Activated CD8-positive, alpha-beta memory T cell treated with anti-CD3 and anti-CD28 coated beads, Interleukin-2, amount 50 U/mL, for 1 hour (primary cell): ENCODE results near the gene WNT16.
"Not testable (repeated sequence)": the region's sequence is repeated elsewhere in the genome, so short reads cannot be mapped to it uniquely, and the experiment has no call there.

Experiments used
- DNase-seq: peaks from one replicate; pipeline ENCODE4 v3.0.0-alpha.2; 2020; ENCODE audit errors: extremely low read depth

The WNT16 gene

GRCh38 chr7:121328508-121329190 lies at the start of gene WNT16:
Gene WNT16, plus strand, starts transcription at chr7:121329000. Its CDS starts 293 bp downstream, at chr7:121329293.
- DNase-seq = no peak

GRCh38 chr7:121279060-121279620 lies 49.7 kb upstream of the WNT16 start:
- no peak for DNase-seq

- no peak for DNase-seq
These were observed 49.0 kb upstream of the WNT16 start for GRCh38 chr7:121279822-121280221.

DNA sequence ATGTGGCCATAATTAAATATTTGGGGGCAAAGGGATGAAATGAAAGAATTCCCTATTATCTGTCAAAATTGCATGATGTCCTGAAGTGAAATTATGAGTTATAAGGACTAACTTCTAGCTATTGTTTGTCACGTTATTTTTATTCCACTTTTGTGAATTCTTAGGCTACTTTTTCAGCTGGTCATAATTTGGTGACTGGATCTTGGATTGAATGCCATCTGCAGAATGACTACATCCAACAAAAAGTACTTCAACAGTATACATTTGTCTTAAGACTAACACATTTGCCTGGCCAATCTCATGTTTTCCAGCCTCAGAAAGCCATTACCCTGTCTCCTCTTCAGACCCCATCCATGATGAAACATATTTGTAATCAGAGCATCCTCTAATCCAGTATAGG lies 48.1 kb upstream of the WNT16 start:
- no peak for DNase-seq

- no peak for DNase-seq
These were observed 46.7 kb upstream of the WNT16 start for GRCh38 chr7:121282129-121282528.

DNA sequence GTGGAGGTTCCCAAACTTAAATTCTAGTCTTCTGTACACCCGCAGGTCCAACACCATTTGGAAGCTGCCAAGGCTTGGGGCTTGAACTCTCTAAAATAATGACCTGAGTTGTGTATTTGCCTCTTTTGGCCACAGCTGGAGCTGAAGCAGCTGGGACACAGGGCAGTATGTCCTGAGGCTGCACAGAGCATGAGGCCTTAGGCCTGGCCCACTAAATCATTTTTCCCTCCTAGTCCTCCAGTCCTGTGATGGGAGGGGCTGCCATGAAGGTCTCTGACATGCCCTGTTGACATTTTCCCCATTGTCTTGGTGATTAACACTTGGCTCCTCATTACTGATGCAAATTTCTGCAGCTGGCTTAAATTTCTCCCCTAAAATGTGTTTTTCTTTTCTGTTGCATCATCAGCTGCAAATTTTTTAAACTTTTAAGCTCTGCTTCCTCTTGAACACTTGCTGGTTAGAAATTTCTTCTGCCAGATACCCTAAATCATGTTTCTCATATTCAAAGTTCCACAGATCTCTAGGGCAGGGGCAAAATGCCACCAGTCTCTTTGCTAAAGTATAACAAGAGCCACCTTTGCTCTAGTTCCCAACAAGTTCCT lies 43.6 kb upstream of the WNT16 start:
- no peak for DNase-seq

- DNase-seq = no peak
These were observed 42.6 kb upstream of the WNT16 start for GRCh38 chr7:121286186-121286585.

DNA sequence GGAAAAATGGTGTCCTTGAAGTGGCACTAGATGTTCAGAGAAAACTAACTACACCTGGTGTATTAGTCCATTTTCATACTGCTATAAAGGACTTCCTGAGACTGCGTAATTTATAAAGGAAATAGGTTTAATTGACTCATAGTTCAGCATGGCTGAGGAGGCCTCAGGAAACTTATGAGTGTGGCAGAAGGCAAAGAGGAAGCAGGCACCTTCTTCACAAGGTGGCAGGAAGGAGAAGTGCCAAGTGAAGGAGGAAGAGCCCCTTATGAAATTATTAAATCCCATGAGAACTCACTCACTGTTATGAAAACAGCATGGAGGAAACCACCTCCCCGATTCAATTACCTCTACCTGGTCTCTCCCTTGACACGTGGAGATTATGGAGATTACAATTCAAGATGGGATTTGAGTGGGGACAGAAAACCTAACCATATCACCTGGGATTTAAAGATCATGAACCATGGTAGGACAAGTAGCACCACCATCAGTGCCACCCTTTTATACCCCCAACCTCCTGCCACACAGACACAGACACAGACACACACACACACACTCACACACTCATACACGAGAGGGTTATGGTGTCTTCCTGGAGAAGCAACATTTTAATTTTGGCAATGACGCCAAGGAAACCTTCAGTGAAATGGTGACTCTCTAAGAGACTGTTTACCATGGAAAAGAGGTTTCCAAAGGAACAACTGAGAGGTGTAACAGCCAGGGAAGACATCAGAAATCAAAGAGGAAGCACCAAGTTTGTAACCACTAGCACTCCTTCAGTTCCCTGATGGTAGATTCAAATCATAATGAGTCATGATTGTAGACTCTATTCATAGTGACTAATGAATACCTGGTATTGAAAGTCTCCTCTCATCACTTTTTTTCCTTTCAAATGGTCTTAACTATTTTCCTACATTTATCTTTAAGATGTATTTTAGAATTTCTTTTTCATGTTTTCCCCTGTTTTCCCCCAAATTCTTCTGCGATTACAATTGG lies 41.8 kb upstream of the WNT16 start:
- no peak for DNase-seq

DNA sequence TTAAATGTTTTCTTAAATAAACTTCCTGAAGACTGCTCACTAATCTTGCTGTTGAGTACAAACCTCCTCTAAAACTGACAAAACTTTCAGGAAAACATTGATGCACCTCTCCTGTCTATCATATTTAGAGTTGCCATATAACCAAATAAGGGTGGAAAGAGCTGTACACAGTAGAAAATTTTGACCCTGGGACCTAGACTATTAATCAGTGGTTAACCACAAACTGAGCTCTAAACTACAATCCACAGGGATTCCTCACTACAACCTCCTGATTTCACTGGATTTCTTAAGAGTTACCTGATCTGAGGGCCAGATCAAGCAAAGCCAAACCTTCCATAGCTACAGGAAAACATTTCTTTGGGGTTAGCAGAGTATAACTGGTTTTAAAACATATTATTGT lies 39.9 kb upstream of the WNT16 start:
- DNase-seq = no peak

GRCh38 chr7:121289930-121290329 lies 38.9 kb upstream of the WNT16 start:
- not testable (repeated sequence) for DNase-seq

DNA sequence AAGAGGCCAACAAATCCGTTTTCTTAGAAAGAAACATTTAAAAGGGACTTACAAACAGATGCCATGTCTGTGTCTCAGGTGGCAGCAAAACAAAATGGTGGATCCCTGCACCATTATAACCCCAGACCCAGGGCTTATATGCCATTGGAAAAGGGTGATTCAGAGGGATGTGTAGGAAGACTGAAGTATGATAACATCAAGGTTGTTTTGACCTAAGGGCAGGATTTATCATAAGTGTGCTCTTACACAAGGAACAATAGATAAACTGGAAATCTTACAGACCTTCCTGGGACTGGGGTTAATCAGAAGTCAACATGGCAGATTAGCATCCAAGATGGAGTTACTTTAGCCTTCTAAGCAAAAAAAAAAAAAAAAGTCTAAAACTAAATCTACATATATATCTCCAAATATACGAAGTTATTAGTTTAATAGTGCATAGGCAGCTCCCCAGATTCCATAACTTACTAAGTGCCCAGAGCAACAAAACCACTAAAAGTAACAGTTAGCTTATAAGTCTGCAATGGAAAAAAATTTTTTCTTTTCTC lies 34.3 kb upstream of the WNT16 start:
- no peak for DNase-seq

GRCh38 chr7:121297843-121298242 lies 31.0 kb upstream of the WNT16 start:
- DNase-seq = no peak

GRCh38 chr7:121298831-121299239 lies 30.0 kb upstream of the WNT16 start:
- DNase-seq = no peak

- DNase-seq = no peak
These were observed 27.9 kb upstream of the WNT16 start for GRCh38 chr7:121300685-121301420.

GRCh38 chr7:121301446-121302213 lies 27.2 kb upstream of the WNT16 start:
- no peak for DNase-seq

DNA sequence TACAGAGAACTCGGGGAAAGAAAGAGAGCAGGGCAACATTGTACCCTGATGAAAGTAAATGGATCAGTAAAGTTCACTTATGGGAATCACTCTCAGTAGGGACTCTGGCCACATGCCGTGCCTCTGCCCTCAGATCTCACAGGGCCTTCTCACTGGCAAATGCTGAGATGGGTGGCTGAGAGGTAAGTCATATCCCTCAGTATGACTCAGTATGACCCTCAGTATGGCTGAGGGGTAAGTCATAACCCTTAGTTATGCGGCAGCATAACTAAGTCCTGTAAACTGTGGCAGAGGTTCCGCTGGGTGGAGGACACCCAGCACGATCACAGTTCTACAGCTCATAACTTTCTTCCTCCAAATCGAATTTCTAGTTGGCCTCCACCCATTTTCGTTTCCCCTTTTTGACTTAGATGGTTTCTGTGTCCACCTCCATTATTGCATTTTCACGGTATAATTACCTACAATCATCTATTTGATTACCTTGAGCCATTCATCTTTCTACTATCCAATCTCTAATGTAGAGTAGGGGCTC lies 26.5 kb upstream of the WNT16 start:
- no peak for DNase-seq

- no peak for DNase-seq
These were observed 25.2 kb upstream of the WNT16 start for GRCh38 chr7:121303422-121304101.

- DNase-seq = no peak
These were observed 24.6 kb upstream of the WNT16 start for GRCh38 chr7:121304102-121304658.

DNA sequence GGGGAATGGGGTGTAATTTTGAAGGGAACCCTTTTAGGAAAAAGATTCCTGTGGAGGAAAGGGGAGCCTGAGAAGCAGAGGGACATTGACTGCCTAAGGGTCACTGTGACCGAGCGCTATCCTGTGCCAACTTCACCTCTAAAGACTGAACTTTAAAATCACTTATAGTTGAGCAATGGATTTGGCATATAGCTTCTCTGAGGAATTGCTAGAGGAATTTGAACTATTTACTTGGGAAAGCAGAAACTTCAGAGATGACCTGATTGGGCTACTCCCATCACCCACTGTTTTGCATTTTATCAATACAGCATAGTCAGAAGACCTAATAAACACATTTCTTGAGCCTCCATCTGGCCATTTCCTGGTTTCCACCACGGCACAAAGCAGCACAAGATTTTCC lies 23.7 kb upstream of the WNT16 start:
- no peak for DNase-seq
